HK-2 (cell line): ENCODE measurements around the gene GPR3.
"Not testable (repeated sequence)": the region's sequence is repeated elsewhere in the genome, so short reads cannot be mapped to it uniquely, and the experiment has no call there.

Experiments
- DNase-seq: peaks from one replicate; pipeline ENCODE4 v3.0.0-alpha.2; 2018; ENCODE audit not compliant: unreplicated experiment

Gene GPR3

GRCh38 chr1:27427329-27427728, 34.9 kb downstream of the GPR3 start:
- DNase-seq = no peak

GRCh38 chr1:27427816-27428315, 35.4 kb downstream of the GPR3 start:
- no peak for DNase-seq

- no peak for DNase-seq
Observed at GRCh38 chr1:27428316-27429028, 36.0 kb downstream of the GPR3 start.

GRCh38 chr1:27429029-27429425, 36.6 kb downstream of the GPR3 start:
- no peak for DNase-seq

GRCh38 chr1:27430903-27431600, 38.6 kb downstream of the GPR3 start:
- no peak for DNase-seq

- no peak for DNase-seq
Observed at GRCh38 chr1:27431601-27431940, 39.1 kb downstream of the GPR3 start.

GRCh38 chr1:27432725-27433124, 40.3 kb downstream of the GPR3 start:
- not testable (repeated sequence) for DNase-seq

- no peak for DNase-seq
Observed at GRCh38 chr1:27433706-27434105, 41.3 kb downstream of the GPR3 start.

GRCh38 chr1:27435566-27436203, 43.3 kb downstream of the GPR3 start:
- DNase-seq = no peak

GRCh38 chr1:27436204-27437159, 44.1 kb downstream of the GPR3 start:
- DNase-seq = no peak

- DNase-seq = no peak
Observed at GRCh38 chr1:27438621-27439061, 46.2 kb downstream of the GPR3 start.

- no peak for DNase-seq
Observed at GRCh38 chr1:27439150-27439549, 46.7 kb downstream of the GPR3 start.

- DNase-seq = no peak
Observed at GRCh38 chr1:27444632-27445031, 52.2 kb downstream of the GPR3 start.
